GM19372 (cell line): ENCODE measurements around the gene FGGY.
A peak's percentile ranks its signal among the peaks of the same experiment; 100 is the strongest.
"Not testable (repeated sequence)": the region's sequence is repeated elsewhere in the genome, so short reads cannot be mapped to it uniquely, and the experiment has no call there.

Source experiments
- ATAC-seq: cut with Tn5 transposase; IDR thresholded peaks from one replicate; pipeline ENCODE4 v1.9.1; 2021; ENCODE audit warnings: mild to moderate bottlenecking, low read depth, moderate library complexity; ENCODE audit not compliant: unreplicated experiment

Gene FGGY

DNA sequence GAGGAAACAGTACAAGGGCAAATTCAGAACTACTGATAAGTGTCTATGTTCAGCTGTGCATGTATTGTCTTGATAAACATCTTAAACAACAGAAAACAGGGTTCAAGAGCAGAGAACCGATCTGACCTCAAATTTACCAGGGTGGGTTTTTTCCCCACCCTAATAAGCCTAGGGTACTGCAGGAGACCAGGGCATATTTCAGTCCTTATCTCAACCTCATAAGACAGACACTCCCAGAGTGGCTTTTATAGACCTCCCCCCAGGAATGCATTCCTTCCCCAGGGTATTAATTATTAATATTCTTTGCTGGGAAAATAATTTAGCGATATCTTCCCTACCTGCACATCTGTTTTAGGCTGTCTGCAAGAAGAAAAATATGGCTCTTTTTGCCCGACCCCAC lies 261.7 kb downstream of the FGGY start:
- not testable (repeated sequence) for ATAC-seq

DNA sequence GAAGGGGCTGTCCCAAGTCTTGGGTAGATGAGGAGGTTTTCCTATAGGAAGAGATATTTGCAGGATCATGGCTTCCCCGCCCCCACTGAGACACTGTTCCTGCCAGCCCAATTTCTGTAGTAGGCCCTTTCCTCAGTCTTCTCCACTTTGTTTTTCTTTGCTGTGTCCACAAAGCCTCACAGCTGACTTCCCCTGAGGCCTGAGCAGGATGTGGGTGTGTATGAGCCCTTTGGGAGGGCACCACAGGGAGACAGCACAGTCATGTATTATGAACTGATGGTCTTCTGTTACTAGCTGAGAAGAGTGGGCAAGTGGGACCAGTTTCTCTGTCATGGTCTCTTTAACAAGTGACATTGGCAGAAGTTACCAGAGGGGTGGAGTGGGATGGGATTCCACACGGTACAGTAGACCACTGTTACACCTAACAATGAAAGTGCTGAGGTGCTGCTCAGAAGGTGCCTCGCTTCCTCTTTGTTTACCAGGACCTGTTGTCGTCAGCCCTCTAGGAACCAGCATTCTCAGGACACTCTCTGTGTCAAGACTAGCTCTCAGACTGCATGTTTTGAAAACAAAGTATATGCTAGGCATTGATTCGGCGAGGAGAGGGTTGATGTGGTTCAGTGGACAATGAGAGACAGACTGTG lies 264.0 kb downstream of the FGGY start:
- no peak for ATAC-seq

DNA sequence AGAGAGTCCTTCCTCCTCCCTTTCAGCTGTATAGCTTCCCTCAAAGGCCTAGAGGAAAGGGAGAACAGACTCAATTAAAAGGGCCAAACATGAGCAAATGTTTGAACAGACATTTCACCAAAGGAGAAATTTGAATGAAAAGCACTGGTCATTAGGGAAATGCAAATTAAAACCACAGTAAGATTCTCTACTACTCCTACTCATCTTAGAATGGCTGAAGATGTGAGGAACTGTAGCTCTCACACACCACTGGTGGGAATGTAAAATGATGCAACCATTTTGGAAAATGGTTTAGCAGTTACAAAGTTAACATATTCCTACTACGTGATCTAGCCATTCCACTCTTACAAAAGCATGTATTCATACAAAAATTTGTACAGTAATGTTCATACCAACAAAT lies 264.9 kb downstream of the FGGY start:
- no peak for ATAC-seq

DNA sequence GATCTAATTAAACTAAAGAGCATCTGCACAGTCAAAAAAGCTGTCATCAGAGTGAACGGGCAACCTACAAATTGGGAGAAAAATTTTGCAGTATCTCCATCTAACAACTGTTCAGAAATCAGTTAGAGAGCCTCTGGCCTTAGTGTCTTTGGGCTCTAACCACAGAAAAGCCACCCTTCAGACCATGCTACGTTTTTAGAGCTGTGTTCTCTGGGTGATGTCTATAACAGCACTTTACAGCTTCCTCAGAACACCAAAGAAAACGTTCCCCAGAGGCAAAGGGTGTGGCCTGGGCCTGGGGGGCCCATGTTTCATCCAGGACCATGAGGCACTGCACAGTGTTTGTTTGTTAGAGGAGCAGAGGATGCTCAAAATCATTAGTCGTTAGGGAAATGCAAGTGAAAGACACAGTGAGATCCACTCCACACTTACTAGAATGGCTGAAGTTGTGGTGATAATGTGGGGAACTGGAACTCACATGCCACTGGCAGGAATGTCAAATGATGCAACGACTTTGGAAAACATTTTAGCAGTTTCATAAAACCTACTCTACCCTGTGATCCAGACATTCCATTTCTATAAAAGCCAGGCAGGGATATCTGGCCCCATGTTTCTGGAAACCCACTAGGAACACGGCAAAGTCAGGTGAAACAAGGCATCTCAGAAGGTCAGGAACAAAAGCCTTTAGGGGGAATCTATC lies 267.4 kb downstream of the FGGY start:
- ATAC-seq, result no peak

DNA sequence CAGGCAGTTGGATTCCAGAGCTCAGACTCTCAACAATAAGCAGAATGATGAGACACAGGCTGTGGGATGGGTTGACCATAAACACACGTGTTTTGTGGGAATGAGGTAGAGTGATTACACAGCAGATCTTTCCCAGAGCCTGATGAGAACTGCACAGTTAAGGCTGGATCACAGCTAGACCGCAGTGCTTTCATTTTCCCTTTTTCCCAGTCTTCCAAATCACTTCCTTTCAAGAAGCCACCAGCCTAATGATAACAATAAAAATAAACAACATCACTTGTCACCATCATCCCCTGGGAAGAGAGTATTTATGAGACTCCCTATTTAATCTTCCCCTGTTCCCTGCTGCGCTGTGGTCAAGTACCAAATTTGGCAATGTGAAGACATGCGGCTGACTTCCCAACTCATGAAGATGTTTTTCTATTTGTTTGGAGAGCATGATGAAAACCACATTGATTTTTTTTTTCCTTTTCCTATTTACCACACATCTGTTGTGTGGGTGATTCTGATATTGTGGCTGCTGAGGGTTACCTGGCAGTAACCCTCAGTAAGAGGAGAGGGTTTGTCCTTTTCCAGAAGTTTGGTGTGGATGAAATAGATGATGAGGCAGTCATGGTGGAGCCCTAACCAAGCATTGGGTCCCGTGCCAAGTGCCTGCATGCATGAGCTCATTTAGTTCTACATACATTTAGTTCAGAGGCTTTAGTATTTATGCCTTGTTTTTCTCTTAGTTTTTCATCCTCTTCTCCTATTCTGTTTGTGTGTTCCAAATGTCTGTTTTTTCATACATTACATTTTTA lies 268.9 kb downstream of the FGGY start:
- no peak for ATAC-seq

DNA sequence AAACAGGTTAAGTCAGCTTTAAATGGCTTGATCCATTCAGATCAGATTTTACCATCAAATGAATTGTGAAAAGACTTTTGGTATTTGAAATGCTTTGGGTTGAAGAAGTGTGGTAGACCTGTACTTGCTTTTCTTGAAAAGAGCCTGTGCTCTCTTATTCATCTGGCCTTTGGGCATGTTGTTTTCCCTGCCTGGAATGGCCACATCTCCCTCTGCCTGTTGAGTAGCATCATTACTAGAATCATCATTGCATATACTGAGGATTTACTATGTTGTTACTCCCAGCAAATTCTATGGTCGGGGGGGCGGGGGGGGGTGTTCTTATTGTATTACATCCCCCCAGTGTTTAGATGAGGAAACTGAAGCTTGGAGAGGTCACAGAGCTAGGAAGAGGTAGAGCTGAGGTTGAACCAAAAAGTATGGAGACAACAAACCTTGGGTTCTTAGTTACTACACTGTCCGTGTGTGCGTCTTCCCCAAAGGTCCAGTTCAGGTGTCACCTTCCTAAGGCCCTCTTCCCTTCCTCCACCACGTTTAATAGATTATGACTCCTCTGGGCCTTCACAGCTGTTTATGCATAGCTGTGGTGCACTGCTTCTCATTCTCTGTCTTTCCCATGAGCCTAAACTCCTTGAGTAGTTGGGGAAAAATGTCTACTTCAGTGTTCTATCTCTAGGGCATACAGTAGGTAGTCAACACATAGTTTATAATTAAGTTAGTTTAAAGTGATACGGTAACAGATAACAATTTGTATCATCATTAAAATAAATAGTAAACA lies 271.5 kb downstream of the FGGY start:
- ATAC-seq, result no peak

DNA sequence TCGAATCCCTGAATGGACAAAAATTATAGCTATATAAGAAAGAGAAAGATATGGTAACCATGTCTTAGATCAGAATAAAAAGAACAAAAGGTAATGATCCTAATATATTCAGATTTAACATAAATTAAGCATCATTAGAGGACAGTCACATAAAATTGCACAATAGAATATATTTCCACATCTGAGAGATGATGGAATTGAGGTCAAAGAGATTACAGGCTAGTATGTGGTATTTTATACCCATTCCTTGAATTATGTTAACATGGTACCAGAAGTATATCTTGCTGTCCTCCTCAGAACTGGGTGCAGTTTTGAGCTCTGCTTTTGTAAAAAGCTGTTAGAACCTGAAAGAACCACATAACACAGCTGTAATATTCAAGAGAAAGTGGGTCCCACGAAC lies 272.3 kb downstream of the FGGY start:
- ATAC-seq, result no peak

DNA sequence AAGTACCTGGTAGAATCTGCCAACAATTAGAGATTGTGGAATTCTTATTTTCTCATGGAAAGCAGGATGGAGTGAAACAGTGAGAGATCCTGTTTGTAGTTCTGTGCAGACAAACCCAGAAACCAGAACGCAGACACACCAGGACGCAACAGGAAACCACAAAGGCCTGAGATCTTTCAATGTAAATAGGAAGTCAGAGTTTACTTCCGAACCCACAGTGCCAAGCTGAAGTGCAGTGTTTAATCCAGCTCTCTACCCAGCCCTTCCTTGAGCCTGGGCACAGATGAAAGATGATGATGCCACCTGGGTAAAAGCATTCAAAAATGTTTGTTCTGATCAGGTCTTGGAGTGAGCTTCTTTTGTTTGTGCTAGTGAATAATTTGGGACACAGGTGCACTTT lies 273.6 kb downstream of the FGGY start:
- peak; percentile 68 for ATAC-seq

DNA sequence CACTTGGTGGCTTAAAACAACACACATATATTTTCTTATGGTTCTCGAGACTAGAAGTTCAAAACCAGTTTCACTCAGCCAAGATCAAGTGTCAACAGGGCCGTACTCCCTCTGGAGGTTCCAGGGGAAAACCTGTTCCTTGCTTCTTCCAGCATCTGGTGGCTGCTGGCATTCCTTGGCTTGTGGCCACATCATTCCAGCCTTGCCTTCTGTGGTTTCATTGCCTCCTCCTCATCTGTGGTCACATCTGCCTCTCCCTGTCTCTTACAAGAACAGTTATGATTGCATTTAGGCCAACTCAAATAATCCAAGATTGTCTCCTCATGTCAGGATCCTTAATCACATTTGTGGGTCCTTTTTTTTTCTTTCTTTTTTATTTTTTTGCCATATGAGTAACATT lies 277.2 kb downstream of the FGGY start:
- ATAC-seq, result no peak

DNA sequence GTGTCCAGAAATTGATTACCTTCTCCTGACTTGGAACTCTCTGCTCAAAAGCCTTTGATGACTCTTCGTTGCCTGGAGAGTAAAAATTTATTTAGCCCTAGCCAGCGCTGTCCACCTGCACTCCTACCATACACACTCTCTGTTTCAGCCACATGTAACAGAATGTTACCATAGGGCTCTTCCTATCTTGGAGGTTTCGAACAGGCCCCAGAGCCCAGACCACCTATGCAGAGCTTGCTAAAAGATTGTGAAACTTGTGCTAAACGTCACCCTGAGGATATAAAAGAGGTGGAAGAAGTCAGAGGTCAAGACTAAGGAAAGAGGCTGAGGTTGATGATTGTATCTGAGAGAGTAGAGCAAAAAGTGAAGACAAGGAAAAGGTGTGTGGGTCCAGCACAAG lies 280.9 kb downstream of the FGGY start:
- ATAC-seq, result no peak

DNA sequence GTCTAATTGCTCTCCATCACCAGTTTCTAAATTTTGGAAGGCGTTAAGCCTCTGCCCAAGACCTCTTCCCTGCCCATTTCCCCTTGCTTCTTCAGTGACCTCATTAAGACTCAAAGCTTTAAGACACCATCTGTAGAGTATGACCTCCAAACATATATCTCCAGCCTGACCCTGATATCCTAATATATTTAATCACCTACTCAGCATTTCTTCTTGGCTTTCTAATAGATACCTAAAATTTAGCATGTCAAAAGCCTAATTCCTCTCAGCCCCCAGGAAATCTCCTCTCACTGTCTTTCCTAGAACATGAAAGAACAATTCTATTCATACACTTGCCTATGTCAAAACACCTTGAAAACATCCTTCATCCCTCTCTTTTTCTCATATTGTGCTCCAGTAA lies 282.3 kb downstream of the FGGY start:
- no peak for ATAC-seq

DNA sequence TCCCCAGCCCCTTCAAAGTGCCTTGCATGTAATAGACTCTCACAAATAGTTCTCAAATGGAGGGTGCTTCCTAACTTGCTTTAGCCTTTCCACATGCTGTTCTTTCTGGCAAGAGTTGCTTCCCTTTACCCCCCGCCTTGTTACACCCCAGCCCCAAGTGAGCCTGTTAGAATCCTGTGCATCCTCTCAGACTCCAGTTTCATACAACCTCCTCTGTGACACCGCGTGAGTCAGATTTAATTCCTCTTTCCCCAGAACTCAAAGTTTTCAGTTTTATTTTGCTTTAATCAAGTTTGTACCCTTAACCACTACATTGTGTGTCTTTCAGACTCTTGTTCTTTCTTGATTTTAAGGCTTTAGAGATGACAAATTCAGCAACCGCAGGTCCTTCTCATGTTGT lies 283.4 kb downstream of the FGGY start:
- ATAC-seq, result no peak

DNA sequence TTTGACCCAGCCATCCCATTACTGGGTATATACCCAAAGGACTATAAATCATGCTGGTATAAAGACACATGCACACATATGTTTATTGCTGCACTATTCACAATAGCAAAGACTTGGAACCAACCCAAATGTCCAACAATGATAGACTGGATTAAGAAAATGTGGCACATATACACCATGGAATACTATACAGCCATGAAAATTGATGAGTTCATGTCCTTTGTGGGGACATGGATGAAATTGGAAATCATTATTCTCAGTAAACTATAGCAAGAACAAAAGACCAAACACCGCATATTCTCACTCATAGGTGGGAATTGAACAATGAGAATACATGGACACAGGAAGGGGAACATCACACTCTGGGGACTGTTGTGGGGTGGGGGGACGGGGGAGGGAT lies 295.5 kb downstream of the FGGY start:
- ATAC-seq, result not testable (repeated sequence)

DNA sequence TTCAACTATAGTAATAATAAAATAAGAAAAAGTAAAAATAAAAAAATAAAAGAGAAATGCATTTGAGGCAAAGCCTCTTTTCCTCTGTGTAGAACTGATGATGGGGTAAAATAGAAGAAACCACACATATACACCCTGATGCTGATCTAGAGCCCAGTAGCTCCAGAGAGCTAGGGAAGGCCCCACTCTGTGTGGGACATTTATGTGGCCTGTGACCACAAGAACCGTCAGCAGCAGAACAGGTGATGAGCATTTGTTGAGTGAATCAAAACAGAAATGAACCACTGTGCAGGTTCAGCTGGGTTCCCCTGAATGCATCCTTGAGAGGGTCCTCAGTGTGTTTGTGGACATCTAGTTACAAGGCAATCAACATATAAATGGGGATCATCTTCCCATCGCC lies 296.0 kb downstream of the FGGY start:
- no peak for ATAC-seq

DNA sequence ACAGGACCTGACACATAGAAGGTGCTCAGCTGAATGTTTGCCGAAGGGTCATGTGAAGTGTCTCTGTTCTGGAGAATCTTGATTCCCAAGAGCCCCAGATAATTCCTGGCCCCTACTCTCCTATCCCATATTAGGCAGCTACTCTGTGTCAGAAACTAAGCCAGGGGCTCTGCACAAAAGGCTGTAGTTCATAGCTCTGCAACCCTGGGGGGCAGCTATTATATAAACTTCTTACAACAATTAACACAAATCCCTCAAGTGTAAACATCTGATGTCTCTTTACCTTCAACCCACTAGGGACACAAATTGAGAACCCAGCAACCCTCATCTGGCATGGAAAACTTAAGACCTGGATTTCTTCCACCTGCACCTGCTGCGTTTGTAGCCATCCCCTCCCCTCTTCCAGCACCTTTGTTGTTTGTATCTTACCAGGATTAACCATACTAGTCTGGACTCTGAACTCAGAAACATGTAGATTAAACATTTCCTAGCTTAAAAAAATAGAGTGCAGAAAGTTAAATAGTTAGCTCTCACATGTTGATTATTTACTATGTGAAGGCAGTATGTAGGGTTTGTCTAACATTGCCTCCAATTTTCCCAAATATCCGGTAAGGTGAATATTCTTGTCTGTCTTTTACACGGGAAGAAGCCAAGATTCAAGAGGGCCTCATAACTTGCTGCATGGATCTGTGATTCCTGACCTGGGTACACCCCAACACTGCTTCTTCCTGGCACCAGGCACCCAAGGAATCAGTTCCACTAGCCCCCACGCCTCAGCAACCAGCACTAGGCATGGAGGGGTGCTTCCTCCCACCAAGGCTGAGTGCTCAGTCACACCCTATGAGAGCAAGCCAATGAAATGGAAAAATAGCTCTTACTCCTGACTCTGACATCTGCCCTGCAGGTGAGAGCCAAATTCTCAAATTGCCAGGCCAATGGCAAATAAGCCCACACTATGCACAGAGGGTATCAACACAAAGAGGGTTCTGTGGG lies 297.2 kb downstream of the FGGY start:
- no peak for ATAC-seq

DNA sequence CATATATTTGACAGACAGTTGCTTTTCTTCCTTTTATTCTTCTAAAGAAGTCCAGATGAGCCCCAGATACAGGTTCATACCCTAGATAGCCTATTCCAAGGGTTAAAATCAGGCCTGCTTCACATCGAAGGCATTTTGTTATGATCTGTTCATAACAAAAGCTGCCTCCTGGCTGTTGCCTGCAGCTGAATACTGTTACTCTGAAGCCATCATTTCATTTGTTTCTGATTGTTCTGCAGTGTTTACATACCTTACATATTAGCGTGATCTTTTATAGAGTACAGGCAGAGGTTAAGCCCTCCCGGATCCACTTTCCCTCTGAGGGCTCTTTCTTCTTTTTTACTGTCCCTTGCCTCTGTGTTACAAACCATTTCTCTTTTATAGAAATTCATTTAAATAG lies 298.9 kb downstream of the FGGY start:
- ATAC-seq, result no peak

DNA sequence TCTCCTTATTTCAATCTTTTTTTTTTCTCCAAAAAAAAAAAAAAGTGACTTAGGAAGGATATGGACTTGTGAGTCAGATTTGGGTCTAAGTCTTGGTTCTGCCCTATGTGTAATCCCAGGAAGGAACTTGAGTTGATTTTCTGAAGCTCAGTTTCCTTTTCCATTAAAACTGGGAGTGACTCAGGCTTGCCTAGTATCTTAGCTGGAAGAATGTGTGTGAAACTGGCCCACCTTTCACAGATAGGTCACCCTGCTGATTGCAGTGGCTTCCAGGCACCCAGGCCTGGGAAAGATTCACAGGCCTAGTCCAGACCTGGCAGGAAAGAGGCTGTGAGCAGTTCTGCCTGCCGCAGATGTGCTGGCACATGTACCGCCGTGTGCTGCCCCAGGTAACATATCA lies 299.5 kb downstream of the FGGY start:
- no peak for ATAC-seq

DNA sequence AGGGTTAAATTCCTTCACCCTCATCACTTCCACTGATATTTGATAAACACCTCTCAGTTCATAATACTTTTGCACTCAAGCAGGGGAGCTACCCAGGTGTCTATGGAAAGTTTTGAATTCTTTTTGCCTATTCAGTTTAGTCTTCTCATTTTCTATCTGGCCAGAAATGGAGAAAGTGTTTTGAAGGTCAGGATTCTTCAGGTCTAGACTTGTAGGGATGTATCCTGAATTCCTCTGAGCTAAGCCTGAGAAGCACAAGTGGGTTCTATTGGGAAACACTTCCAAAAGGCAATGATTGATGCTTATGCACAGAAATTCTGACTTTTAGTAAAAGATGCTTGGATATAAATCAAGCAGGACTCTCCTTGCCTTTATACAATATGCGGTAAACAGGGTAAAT lies 300.1 kb downstream of the FGGY start:
- ATAC-seq, result no peak

DNA sequence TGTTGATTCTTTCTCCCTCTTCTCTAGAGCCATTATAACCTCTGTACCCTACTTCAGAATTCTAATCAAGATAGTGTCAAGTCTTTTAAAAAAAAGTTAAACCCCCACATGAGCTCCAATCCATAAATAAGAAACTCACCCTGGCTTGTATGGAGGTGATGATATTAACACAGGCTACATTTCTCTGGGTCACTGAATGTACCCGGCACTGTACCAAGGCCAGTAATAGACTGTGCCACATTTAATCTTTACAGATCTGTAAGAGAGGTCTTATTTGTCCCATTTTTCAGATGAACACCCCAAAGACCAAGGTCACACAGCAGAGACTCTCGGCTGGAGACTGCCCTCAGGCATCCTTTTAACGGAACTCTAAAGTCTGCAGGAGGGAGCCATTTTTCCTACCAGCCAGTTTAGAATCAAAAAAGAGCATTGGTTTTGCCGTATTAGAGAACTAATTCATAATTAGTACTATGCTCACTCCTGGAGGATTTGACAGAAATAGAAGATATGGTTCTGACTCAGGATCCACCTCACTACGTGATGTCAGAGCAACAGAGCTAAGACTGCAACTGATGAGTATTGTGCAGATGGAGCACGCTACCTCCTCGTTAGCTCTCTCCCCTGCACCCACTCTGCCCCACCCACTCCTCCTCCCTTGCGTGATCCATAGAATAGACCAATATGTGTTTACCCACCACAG lies 300.7 kb downstream of the FGGY start:
- no peak for ATAC-seq
